ENCODE results near the gene ST6GALNAC5.

Gene ST6GALNAC5

GRCh38 chr1:77015748-77016341 is 148.6 kb downstream of the ST6GALNAC5 start:
- no peak for DNase-seq

DNA sequence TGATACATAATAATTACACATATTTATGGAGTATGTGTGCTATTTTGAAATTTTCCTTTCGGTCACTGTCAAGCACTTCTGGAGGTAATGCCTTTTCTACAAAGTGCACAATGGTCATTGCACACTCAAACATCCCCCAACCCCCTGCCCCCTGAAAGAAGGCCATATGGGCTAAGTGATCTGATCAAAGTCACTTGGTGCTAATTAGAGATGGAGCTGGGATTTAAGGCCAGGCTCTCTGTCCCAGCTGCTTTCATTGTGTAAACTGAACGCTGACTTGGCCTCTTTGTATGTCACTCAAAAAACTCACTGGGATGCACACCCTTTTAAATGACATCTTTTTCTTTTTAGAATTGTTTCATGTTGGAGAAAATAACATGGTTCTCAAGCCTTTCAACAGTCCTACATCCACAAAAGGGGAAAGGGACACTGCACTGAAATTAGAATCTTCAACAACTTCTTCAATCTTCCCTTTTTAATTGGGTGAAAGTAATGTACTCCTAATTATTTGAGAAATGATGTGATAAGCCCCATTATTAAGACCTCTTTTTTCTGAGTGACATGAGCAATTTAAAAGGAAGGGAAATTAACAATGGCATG is 149.2 kb downstream of the ST6GALNAC5 start:
- no peak for DNase-seq

DNA sequence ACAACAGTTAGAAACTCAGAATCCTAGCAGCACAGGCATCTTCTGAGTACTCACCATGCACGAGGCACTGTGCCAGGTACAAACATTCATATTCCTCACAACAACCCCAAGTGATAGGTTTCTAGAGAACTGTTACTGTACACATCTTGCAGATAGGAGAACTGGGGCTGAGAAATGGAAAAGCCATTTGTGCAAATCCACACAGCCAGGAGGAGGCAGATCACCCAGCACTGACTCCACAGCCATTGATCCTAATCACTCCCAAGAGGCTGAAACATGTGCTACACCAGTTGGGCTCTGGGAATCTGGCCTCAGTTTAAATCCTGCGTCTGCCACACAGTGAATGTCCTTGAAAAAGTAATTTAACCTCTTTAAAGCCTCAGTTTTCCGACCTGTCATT is 151.0 kb downstream of the ST6GALNAC5 start:
- no peak for DNase-seq

- DNase-seq = no peak
Measured at GRCh38 chr1:77018761-77019160, 151.5 kb downstream of the ST6GALNAC5 start.

- no peak for DNase-seq
Measured at GRCh38 chr1:77021732-77022131, 154.5 kb downstream of the ST6GALNAC5 start.

DNA sequence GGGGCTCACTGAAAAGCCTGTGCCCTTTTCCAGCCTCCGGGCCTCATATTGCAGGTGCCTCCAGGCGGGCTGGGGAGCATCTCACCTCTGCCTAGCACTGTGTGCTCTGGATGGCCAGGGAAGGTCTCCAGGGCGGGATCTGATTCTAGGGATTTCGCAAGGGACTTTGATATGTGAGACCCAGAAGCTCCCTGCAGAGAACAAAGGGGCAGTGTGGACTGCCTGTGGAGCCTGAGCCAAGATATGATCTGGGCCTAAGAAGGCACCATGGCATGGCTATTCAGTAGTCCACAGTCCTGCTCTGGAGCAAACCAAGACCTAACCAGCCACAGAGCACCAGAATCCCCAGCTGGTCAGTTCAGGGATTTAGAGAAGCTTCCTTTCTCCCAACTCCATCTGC is 157.2 kb downstream of the ST6GALNAC5 start:
- DNase-seq = no peak

DNA sequence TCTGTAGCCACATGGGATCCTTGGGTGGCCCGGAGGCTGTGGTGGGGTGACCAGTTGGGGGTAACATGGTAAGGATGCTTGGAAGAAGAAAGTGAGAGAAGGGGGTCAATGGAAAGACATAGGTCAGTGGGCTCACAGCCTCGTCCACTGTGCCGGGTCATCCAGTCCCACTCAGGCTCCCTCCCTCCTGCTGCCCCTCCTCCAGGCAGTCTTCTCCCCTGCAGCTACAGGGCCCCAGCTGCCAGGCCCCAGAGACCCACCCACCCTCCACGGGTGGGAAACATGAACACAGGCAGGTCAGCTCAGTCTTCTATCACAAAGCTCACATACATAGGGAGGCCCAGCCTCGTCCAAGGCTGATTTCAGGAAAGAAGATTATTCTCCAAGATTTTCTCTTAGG is 158.3 kb downstream of the ST6GALNAC5 start:
- DNase-seq = no peak

DNA sequence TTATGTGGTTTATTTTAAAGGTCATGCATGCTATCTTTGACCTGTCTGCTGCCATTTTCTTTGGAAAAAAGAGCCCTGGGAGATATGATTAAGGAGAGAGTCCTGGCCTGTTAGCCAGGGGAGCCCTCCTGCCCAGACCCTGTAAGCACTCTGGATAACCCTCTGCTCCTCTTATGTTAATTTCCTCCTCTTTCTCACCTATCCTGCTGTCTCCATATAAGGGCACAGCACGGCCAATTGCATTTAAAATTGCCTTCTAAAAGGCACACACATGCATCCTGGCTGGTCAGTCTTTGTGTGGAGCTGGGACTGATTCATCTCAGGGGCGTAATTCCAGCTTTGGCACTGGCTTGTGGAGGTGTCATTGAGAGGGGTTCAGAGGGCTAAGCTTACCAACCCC is 158.9 kb downstream of the ST6GALNAC5 start:
- no peak for DNase-seq

GRCh38 chr1:77026640-77027039 is 159.4 kb downstream of the ST6GALNAC5 start:
- DNase-seq = no peak

- DNase-seq = no peak
Measured at GRCh38 chr1:77027847-77028246, 160.6 kb downstream of the ST6GALNAC5 start.

- DNase-seq = no peak
Measured at GRCh38 chr1:77030401-77031105, 163.3 kb downstream of the ST6GALNAC5 start.

DNA sequence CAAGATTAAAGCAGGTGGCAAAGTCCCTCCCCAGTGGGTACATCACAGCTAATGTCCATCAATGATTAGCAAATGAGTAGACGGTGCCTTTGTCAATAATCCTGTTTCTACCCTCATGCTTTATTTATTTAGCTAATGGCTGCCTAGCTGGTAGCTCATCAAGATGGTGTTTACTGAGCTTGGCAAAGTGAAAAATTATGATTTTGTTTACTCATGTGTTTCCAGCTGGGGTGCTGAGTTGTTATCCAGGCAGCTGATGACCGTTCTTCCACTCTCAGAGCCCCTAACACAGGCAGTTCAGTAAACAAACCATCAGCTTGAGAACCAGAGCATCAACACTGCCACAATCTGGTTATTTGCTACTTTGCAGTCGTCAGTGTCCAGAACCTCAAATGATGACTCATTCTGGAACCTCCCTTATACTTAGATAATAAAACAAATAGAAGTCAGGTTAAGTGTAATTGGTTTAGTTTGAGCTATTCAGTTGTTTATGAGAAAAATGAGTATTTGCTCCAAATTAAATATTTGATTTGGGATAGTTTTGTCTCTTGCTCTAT is 163.9 kb downstream of the ST6GALNAC5 start:
- peak; percentile 91 for DNase-seq

DNA sequence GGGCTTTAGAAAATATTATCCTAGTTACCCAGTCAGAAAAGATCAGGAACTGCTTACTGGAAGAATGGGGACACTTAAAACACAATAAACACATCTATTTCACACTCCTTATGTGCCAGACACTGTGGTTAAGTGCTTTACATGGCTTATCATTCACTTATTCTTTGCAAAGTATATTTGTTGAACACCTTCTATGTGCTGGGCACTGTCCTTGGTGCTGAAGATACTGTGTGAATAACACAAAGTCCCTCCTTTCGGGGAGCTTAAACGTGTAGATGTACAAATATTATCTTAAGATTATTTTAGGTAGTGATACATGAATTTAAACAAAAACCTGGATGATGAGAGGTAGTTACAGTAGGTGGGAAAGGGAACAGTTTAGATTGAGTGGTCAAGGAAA is 169.3 kb downstream of the ST6GALNAC5 start:
- no peak for DNase-seq

GRCh38 chr1:77037038-77037437 is 169.8 kb downstream of the ST6GALNAC5 start:
- no peak for DNase-seq

- DNase-seq = no peak
Measured at GRCh38 chr1:77038000-77038399, 170.7 kb downstream of the ST6GALNAC5 start.

- DNase-seq = no peak
Measured at GRCh38 chr1:77039111-77039510, 171.8 kb downstream of the ST6GALNAC5 start.

GRCh38 chr1:77039739-77040138 is 172.5 kb downstream of the ST6GALNAC5 start:
- DNase-seq = no peak

DNA sequence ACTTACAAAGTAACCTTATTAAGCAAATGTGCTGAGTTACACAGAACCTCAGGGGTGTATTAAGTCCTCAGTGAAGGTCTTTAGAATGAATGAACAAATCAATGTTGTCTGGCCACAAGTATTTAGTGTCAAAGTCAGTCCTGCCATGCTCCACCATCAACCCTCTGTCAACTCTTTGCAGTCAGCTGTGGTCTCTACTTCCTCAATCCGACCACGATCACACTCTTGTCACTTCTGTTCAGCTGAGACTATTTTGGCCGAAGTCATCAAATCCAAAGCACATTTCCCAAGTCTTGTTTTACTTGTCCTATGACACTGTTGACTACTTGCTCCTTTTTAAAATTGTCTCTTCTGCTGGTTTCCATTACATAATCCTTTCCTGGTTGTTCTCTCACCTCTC is 173.5 kb downstream of the ST6GALNAC5 start:
- no peak for DNase-seq

GRCh38 chr1:77044133-77044849 is 177.0 kb downstream of the ST6GALNAC5 start:
- DNase-seq = no peak

GRCh38 chr1:77047575-77047974 is 180.3 kb downstream of the ST6GALNAC5 start:
- DNase-seq = no peak

- no peak for DNase-seq
Measured at GRCh38 chr1:77047978-77048614, 180.8 kb downstream of the ST6GALNAC5 start.

GRCh38 chr1:77048615-77049005 is 181.3 kb downstream of the ST6GALNAC5 start:
- no peak for DNase-seq

GRCh38 chr1:77051425-77051824 is 184.1 kb downstream of the ST6GALNAC5 start:
- DNase-seq = no peak
